Activated T-cell treated with anti-CD3 and anti-CD28 coated beads for 1 hour (primary cell): ENCODE data around the gene PLXNA4.

Source experiments
- DNase-seq: peaks from one replicate; pipeline ENCODE4 v3.0.0-alpha.2; 2020; ENCODE audit warnings: low read depth

The PLXNA4 gene

GRCh38 chr7:132588596-132588995 lies 12.3 kb upstream of the PLXNA4 start:
- no peak for DNase-seq

GRCh38 chr7:132584796-132585494 lies 8.7 kb upstream of the PLXNA4 start:
- no peak for DNase-seq

DNA sequence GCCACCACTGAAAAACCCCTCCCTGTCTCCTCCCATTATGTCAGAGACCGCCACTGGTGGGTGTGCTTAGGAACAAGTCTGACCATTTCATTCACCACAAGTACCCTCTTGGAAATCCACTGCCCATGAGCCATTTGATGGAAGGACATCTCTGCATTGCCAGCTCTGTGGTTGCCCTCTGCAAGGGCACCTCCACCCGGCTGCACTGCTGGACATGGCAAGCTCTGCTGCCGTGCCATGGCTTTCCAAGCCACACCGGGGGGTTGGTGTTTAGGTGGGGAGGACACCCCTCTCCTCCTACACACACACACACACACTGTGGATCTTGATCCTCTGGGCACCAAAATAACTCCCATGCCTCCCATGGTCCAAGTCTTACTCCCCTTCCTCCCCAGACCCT lies 5.2 kb upstream of the PLXNA4 start:
- no peak for DNase-seq

DNA sequence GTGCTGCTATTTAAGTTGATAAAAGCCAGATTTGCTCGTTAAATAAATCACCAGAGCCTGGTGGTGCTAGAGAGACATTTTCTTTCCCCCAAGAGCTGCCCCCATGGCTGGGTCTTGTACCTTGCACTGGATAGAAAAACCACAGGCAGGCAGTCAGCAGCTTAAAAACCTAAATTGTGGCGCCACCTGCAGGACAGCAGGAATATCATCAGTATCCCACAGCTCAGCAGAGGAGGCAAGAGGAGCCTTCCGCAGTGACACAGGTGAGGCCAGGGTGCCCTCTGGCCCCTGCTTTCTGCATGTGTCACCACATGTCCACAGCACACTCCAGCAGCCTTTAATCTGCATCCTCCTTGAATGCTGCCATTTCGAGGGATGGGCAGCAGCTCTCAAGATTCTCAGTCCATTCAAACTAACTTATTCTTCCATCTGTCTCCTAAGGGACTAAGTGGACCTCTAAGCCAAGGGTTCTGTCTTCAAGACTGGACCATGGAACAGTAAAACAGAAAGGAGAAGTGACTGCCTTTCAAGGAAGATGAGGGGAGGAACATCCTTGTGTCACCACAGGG lies 4.5 kb upstream of the PLXNA4 start:
- DNase-seq, result peak; percentile 54

DNA sequence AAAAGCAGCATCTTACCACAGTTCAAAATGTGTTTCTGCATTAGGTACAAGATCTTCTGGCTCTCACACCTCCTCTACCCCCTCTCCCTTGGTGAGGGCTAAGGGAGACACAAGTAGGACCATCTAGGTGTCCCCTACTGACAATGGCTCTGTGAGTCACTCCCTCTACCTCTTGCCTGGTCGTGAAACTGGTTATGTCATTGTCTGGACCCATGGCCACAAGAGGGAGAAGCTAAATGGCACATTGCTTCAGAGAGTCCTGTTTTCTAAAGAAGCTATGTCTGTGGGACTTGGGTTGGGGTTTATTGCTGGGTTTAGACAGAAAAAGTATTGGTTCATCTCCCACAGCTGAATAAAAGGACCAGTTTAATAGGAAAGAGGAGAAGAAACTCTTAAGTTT lies 4.0 kb upstream of the PLXNA4 start:
- DNase-seq, result no peak

DNA sequence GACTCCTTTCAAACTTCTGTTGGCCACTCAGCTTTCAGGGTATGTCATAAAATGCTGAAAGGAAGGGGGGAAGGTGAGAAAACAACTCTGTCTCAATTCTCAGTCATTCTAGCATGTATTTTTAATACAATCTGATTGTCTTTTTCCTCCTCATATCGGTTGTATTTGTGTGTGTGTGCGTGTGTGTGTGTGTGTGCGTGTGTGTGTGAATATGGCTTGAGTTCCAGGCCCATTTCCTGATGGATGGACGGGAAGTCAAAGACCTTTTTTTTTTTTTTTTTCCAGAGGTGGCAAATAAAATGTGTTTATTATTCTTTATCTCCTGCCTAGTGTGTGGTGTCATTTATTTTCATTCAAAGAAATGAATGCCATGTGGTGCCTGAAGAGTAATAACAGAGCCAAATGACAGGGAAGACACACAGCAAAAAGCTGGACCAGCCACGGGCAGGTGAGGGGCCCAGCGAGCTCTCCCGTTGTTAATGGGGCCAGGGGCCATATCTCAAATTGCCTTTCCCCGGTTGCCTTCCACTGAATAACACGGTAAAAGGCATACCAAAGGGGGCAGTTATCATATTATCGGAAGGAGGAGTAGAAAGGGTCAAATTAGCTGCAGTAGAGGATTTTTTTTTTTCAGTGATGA lies 3.1 kb upstream of the PLXNA4 start:
- DNase-seq, result no peak

DNA sequence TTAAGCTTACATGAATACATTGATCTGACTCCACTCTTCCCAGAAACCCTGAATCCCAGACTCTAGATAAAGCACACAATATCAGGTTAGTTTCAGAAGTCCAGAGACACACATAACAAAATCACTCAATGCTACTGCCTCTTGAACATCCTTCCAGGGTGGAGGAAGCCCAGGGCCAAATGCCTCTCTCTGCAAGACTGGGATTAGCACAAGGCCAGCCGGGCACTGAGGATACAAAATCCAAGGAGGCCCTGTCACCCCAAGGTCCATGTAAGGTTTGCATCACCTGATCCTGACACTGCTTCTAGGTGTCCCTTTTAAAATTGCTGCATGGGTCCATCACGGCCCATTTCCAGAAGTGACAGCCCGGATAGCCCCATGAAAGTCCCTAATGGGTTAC lies 2.6 kb upstream of the PLXNA4 start:
- DNase-seq, result no peak

GRCh38 chr7:132578050-132578370 lies 1.7 kb upstream of the PLXNA4 start:
- DNase-seq, result no peak

- DNase-seq, result no peak
Measured at GRCh38 chr7:132577206-132578049, 1.2 kb upstream of the PLXNA4 start.

- no peak for DNase-seq
Measured at GRCh38 chr7:132576721-132577085, 433 bp upstream of the PLXNA4 start.

DNA sequence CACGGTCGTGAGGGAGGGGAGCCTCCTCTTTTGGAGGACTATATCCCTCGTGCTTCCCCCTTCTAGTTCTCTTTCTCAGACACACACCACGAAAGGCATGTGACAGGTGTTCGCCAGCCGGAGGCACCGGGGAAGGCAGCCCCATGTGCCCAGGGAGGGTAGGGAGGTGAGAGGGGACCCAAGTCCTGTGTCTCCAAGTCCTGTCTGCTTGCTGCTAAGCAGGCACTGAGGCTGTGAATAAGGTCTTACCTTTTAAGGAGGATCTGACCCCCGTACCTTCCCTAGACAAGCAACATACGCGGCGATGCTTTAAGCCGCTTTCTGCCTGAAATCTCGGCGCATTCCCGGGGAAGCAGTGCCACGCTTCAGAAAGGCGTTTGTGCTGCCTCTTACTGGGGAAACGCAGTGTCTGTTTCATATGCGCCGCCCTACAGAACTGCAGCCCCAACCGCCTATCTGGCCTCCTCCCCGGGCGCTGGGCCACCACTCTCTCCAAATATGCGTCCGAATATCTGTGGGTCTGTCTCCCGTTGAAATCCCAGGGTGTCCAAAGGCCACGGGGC lies 770 bp downstream of the PLXNA4 start:
- DNase-seq, result no peak

DNA sequence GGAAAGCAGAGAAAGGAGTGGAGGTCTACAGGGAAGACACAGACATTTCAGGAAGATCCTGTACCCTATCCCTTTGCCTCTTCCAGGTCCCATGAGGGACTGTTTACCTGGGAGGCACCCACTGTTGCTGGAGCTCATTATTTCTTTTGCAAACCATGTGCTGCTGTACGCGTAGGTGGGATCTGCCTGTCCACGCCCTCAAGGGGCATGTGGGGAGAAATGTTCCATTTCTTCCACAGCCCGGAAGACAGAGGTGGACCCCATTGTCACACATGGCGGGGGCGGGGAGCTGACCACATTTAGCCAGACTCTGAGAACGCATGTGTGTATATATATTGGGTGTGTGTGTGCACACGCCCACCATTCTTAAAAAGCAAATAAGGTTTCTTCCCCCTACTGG lies 2.0 kb downstream of the PLXNA4 start:
- no peak for DNase-seq

DNA sequence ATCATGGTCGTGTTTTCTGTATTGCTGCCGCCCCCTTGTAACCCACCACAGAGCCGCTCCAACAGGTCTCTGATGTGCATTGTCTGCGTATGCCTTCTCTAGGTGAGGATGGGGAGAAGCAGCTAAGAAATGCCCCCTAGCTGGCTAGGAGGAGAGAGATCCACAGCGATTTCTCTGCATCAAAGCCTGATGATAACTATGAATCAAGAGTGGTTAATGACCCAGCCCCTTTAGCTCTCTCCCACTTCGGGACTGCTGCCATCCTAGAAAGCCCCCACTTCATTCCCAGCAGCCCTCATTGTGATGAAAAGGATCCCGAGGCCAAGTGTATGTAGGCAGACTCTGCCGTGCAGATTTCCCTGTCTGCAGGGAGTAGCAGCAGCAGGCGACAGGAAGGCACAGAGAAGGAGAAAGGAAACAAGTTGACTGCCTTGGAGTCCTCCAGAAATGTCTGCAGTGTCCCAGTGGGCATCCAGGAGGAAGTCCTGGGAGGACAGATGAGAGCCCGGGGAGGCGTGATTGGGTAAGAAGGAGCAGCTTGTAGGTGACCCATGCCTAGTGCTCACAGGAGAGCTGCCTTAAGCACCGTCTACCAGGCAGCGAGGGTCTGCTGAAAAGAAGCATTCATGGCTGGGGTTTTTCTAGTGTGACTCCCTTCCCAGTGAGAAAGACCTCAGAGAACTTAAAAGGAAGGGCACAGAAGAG lies 2.9 kb downstream of the PLXNA4 start:
- DNase-seq, result no peak

DNA sequence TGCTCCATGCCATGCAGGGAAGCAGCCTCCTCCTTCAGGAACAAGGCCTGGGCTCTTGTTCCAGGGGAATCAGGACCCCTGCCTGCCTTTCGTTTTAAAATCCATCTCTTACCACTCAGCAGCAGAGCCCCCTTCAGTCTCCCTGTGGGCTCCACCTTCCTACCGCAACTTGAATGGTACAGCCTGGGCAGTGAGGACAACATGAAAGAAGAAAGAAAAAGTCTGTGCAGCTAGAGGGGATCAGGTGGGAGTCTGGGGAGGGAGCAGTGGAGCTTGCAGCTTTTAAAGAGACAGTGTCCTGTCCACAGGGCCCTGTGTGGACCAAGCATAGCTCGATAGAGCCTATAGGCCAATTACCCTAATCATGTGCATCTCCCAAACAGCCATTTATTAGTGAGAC lies 3.7 kb downstream of the PLXNA4 start:
- DNase-seq, result no peak

GRCh38 chr7:132571970-132572369 lies 4.3 kb downstream of the PLXNA4 start:
- DNase-seq, result no peak

DNA sequence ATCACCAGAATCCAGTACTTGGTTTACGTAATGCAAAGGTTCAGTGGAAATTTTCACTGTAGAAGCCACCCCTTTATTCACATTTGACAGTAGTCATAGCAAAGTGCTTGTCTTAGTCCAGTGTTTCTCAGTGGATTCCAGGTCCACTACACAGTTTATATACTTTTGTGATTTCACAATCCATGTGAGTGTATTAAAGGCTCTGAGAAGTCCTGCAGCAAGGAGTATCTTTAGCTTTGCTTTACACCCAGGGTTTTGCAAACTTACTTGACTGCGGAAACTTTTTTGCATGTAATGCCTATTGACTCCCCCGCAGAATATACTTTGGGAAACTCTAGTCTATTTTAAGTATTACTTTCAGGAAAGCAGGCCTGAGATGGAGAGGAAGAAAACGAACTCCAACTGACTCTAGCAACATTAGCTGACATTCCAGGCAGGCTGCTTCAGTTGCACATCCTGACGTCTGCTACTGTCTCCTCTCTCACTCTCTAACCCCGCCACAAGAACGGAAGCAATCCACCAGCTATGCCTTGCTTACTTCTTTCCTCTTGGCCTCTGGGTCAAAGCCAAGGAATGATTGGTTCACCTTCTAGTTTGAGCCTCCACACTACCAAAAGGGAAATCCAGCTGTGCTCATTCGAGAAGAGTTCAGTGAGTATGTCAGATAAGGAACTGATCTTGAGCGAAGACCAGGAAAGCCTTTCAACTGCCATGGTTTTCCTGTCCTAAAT lies 6.2 kb downstream of the PLXNA4 start:
- DNase-seq, result no peak

GRCh38 chr7:132568962-132569361 lies 7.3 kb downstream of the PLXNA4 start:
- DNase-seq, result no peak

DNA sequence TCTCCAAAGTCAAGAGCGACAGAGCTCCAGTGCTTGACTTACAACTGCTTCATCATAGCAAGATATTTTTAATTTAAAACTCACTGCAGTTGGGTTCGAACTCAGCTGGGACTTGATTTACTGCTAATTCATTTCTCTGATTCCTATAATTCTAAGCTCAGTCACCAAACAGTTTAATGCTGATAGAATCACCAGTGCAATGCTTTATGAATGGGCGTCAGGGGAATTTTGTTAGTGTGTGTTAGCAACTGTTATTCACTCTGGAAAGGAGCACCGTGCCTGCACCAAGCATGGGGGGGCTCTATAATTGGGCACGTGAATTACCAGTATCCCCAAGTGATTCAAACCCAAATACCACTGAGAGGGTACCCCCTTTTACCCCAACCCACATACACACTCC lies 10.4 kb downstream of the PLXNA4 start:
- no peak for DNase-seq

DNA sequence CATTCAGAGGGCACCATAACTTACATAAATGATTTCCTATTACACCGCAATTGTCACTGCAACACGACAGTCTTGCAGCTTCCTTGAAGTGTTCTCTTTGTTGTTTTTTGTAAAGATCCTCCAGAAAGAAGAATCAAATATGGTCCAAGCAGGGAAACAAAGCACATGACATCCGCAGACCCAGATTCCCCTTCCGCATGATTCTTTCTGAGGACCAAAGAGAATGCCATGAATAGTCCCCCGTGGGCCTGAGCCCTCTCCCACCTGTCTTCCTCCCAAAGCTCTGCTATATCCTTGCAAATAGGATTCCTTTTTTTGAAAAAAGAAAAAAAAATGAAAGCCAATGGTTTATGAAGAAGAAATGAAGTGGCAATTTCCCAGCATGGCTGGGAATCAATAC lies 10.8 kb downstream of the PLXNA4 start:
- DNase-seq, result no peak

DNA sequence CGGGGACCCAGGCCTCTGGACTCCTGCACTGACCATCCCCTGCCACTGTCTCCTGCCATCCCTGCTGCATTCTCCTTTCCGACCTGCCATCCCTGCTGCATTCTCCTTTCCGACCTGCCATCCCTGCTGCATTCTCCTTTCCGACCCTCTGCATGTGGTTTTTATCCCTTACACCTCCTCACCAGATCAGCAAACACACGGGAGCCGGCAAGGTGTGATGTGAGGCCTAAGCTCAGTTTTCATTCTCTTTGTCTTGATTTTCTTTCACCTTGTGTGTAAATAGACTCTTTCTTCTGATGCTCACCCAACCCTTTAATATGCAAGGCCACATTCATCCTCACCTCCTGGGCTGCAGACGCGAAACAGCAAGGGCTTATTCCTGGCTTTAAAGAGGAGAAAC lies 11.4 kb downstream of the PLXNA4 start:
- DNase-seq, result no peak

DNA sequence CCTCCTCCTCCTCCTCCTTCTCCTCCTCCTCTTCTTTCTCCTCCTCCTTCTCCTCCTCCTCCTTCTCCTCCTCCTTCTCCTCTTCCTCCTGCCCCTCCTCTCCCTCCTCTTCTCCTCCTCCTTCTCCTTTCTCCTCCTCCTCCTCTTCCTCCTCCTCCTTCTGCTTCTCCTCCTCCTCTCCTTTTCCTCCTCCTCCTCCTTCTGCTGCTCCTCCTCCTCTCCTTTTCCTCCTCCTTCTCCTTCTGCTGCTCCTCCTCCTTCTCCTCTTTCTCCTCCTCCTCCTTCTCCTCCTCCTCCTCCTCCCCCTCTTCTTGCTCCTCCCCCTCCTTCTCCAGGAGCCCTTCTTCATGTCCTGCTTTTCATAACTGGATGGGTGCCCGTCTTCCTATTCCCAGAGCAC lies 12.2 kb downstream of the PLXNA4 start:
- DNase-seq, result no peak
